GM12892 (cell line): ENCODE results near the gene MOK.
A peak's percentile ranks its signal among the peaks of the same experiment; 100 is the strongest.
"Not testable (repeated sequence)": the region's sequence is repeated elsewhere in the genome, so short reads cannot be mapped to it uniquely, and the experiment has no call there.

Experiments used
- DNase-seq: peaks from one replicate; pipeline ENCODE4 v3.0.0; 2011; ENCODE audit not compliant: insufficient read length
- FAIRE-seq: peaks from 2 replicates; lab custom pipeline; 2011; peaks lifted over from hg19 to GRCh38; lab: Jason Lieb, UNC
- POLR2A ChIP-seq: IDR thresholded peaks from 2 replicates; pipeline ENCODE4 v1.6.1; 2011; ENCODE audit warnings: low read depth, low read length, control low read depth
- POLR2AphosphoS5 ChIP-seq: IDR thresholded peaks from 2 replicates; pipeline ENCODE4 v1.6.1; 2011; ENCODE audit warnings: low read depth, low read length, control low read depth
- TAF1 ChIP-seq: IDR thresholded peaks from 2 replicates; pipeline ENCODE4 v1.6.1; 2011; ENCODE audit warnings: low read depth, mild to moderate bottlenecking, control low read depth, low read length, borderline replicate concordance

MOK gene

GRCh38 chr14:102338724-102339123 is 33.8 kb upstream of the MOK start:
- DNase-seq (no peak), FAIRE-seq (no peak)
- TF ChIP-seq POLR2A: no peak
- TF ChIP-seq TAF1: no peak
- TF ChIP-seq POLR2AphosphoS5: no peak

- FAIRE-seq: no peak
- TF ChIP-seq POLR2A (no peak), POLR2AphosphoS5 (no peak), TAF1 (no peak)
- DNase-seq: no peak
Observed at GRCh38 chr14:102335163-102335562, 30.2 kb upstream of the MOK start.

- DNase-seq (no peak), FAIRE-seq (no peak)
- TF ChIP-seq POLR2AphosphoS5: no peak
- TF ChIP-seq TAF1: no peak
- TF ChIP-seq POLR2A: no peak
Observed at GRCh38 chr14:102333795-102334705, 29.1 kb upstream of the MOK start.

GRCh38 chr14:102333390-102333789 is 28.4 kb upstream of the MOK start:
- TF ChIP-seq POLR2AphosphoS5: no peak
- no peak for TF ChIP-seq POLR2A
- TF ChIP-seq TAF1: no peak
- no peak for FAIRE-seq
- DNase-seq: no peak

GRCh38 chr14:102330806-102331205 is 25.8 kb upstream of the MOK start:
- DNase-seq: no peak
- TF ChIP-seq POLR2A (no peak), POLR2AphosphoS5 (no peak), TAF1 (no peak)
- FAIRE-seq: no peak

GRCh38 chr14:102329381-102329780 is 24.4 kb upstream of the MOK start:
- not testable (repeated sequence) for DNase-seq, FAIRE-seq

- DNase-seq: no peak
- no peak for TF ChIP-seq POLR2A
- no peak for TF ChIP-seq POLR2AphosphoS5
- FAIRE-seq: no peak
Observed at GRCh38 chr14:102326583-102326982, 21.6 kb upstream of the MOK start.

GRCh38 chr14:102325791-102326345 is 20.9 kb upstream of the MOK start:
- FAIRE-seq (no peak), DNase-seq (no peak)
- TF ChIP-seq TAF1: no peak
- TF ChIP-seq POLR2A: no peak
- TF ChIP-seq POLR2AphosphoS5: no peak

GRCh38 chr14:102323102-102323501 is 18.1 kb upstream of the MOK start:
- no peak for TF ChIP-seq TAF1
- TF ChIP-seq POLR2AphosphoS5: no peak
- TF ChIP-seq POLR2A: no peak
- peak; percentile 70 for FAIRE-seq
- no peak for DNase-seq

GRCh38 chr14:102321456-102322422 is 16.8 kb upstream of the MOK start:
- TF ChIP-seq TAF1: no peak
- TF ChIP-seq POLR2AphosphoS5: no peak
- TF ChIP-seq POLR2A: no peak
- DNase-seq: no peak
- FAIRE-seq: no peak

- FAIRE-seq: no peak
- DNase-seq: no peak
- TF ChIP-seq POLR2A: no peak
- TF ChIP-seq TAF1: no peak
- TF ChIP-seq POLR2AphosphoS5: no peak
Observed at GRCh38 chr14:102320671-102321455, 15.9 kb upstream of the MOK start.
